ENCODE results near the gene MED25.

The MED25 gene

DNA sequence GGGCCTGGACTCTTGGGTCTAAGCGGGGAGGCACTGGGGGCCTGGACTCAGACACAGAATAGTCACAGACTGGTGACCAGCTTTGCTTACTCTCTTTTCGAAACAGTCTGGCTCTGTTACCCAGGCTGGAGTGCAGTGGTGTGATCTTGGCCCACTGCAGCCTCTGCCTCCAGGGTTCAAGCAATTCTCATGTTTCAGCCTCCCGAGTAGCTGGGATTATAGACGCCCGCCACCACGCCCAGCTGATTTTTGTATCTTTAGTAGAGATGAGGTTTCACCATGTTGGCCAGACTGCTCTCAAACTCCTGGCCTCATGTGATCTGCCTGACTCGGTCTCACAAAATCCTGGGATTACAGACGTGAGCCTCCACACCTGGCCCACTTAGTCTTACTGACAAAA, 11.1 kb downstream of the MED25 start:
- Histone ChIP-seq H3K4me3 (ENCODE audit: low read length in 2 of 2) (no peak overlapping the region), H3K27ac (ENCODE audit: low read depth in 2 of 2, low read length in 2 of 2) (no peak overlapping the region), H3K9me3 (ENCODE audit: control insufficient read depth in 2 of 2, low read length in 2 of 2) (no peaks in the 10 kb centered on the region), H3K9ac (ENCODE audit: low read depth in 1 of 2, low read length in 2 of 2) (no peak overlapping the region), H3K36me3 (ENCODE audit: control insufficient read depth in 2 of 2, insufficient read depth in 2 of 2, low read length in 2 of 2) (peaks cover 46 to 55% of the 10 kb centered on the region in 2 donors), H3K27me3 (ENCODE audit: control insufficient read depth in 2 of 2, insufficient read depth in 2 of 2, low read length in 2 of 2) (no peaks in the 10 kb centered on the region), H3K4me1 (ENCODE audit: control insufficient read depth in 2 of 2, insufficient read depth in 2 of 2, low read length in 2 of 2) (no peaks in the 10 kb centered on the region)

DNA sequence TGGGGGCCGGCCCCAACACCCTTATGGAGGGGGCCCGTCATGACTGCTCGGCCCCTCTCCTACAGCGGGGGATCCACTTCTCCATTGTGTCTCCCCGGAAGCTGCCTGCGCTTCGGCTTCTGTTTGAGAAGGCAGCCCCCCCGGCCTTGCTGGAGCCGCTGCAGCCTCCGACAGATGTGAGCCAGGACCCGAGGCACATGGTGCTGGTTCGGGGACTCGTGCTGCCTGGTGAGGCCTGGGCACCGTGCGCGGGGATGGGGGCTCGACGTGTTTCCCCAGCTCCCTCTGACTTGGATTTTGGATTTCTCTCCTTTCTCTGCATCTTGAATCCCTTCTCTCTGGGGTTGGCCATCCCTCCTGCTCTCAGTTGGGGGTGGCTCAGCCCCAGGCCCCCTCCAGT, 11.6 kb downstream of the MED25 start:
- Histone ChIP-seq H3K4me1 (ENCODE audit: control insufficient read depth in 2 of 2, insufficient read depth in 2 of 2, low read length in 2 of 2) (no peaks in the 10 kb centered on the region), H3K4me3 (ENCODE audit: low read length in 2 of 2) (no peak overlapping the region), H3K36me3 (ENCODE audit: control insufficient read depth in 2 of 2, insufficient read depth in 2 of 2, low read length in 2 of 2) (peaks cover 50 to 60% of the 10 kb centered on the region in 2 donors), H3K9me3 (ENCODE audit: control insufficient read depth in 2 of 2, low read length in 2 of 2) (no peaks in the 10 kb centered on the region), H3K27me3 (ENCODE audit: control insufficient read depth in 2 of 2, insufficient read depth in 2 of 2, low read length in 2 of 2) (no peaks in the 10 kb centered on the region), H3K9ac (ENCODE audit: low read depth in 1 of 2, low read length in 2 of 2) (no peak overlapping the region), H3K27ac (ENCODE audit: low read depth in 2 of 2, low read length in 2 of 2) (no peak overlapping the region)

DNA sequence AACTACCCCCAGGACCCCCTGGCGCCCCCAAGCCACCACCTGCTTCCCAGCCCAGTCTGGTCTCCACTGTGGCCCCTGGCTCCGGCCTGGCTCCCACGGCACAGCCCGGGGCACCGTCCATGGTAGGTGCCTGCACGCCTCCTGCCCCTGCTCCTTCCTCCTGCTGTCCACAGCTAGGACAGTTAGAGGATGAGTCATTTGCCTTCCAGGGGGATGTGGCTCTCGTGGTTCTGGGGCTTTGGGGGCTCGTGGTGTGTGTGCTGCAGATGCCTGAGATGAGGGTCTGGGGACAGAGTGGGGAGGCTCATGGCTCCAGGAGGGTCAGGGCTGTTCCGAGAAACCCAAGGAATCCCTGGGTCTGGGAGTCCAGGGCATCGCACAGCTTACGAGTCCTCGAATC, 12.7 kb downstream of the MED25 start:
- H3K4me3 ChIP-seq (ENCODE audit: low read length in 2 of 2), result no peak overlapping the region

DNA sequence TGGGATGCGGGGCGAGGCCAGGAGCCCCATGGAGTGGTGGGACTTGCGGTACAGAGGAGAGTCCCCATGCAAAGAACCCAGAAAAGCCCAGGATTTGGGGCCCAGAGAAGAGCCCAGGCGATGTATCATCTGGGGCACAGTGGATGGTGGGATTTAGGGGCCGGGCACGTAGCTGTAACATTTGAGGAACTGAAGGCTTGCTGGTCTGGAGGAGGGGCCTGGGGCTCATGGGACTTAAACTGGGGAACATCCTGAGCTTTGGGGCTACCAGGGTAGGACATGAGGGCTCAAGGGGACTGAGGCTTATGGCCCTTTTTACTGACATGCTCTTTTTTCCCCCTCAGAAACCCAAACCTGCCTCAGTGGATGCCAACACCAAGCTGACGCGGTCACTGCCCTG, 13.5 kb downstream of the MED25 start:
- no peak overlapping the region for H3K4me3 ChIP-seq (ENCODE audit: low read length in 2 of 2)
- peaks cover 58 to 68% of the 10 kb centered on the region in 2 donors for H3K36me3 ChIP-seq (ENCODE audit: control insufficient read depth in 2 of 2, insufficient read depth in 2 of 2, low read length in 2 of 2)
- no peaks in the 10 kb centered on the region for H3K27me3 ChIP-seq (ENCODE audit: control insufficient read depth in 2 of 2, insufficient read depth in 2 of 2, low read length in 2 of 2)
- H3K27ac ChIP-seq (ENCODE audit: low read depth in 2 of 2, low read length in 2 of 2), result no peak overlapping the region
- H3K9ac ChIP-seq (ENCODE audit: low read depth in 1 of 2, low read length in 2 of 2), result no peak overlapping the region
- H3K4me1 ChIP-seq (ENCODE audit: control insufficient read depth in 2 of 2, insufficient read depth in 2 of 2, low read length in 2 of 2), result no peaks in the 10 kb centered on the region
- H3K9me3 ChIP-seq (ENCODE audit: control insufficient read depth in 2 of 2, low read length in 2 of 2), result no peaks in the 10 kb centered on the region

More for the DNA sequence above, 12.7 kb downstream of the MED25 start:
- H3K9ac ChIP-seq (ENCODE audit: low read depth in 1 of 2, low read length in 2 of 2), result no peak overlapping the region
- peaks cover 59 to 67% of the 10 kb centered on the region in 2 donors for H3K36me3 ChIP-seq (ENCODE audit: control insufficient read depth in 2 of 2, insufficient read depth in 2 of 2, low read length in 2 of 2)
- H3K9me3 ChIP-seq (ENCODE audit: control insufficient read depth in 2 of 2, low read length in 2 of 2), result no peaks in the 10 kb centered on the region
- no peaks in the 10 kb centered on the region for H3K27me3 ChIP-seq (ENCODE audit: control insufficient read depth in 2 of 2, insufficient read depth in 2 of 2, low read length in 2 of 2)
- no peaks in the 10 kb centered on the region for H3K4me1 ChIP-seq (ENCODE audit: control insufficient read depth in 2 of 2, insufficient read depth in 2 of 2, low read length in 2 of 2)
- no peak overlapping the region for H3K27ac ChIP-seq (ENCODE audit: low read depth in 2 of 2, low read length in 2 of 2)

DNA sequence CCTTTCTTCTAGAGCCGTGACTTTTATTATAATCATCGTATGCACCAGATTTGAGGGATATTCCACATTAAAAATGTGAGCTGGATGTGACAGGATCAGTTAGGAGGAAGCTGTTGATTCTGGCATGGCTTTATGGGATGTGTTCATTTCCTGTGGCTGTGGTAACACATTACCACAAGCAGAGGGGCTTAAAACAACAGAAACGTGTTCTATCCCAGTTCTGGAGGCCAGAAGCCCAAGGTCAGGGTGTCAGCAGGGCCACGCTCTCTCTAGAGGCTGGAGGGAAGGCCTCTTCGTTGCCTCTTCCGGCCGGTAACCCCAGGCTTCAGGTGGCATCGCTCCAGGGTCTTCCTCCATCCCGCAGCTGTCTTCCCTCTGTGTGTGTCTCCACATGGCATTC, 14.5 kb downstream of the MED25 start:
- no peaks in the 10 kb centered on the region for H3K9me3 ChIP-seq (ENCODE audit: control insufficient read depth in 2 of 2, low read length in 2 of 2)
- H3K9ac ChIP-seq (ENCODE audit: low read depth in 1 of 2, low read length in 2 of 2), result no peak overlapping the region
- no peaks in the 10 kb centered on the region for H3K4me1 ChIP-seq (ENCODE audit: control insufficient read depth in 2 of 2, insufficient read depth in 2 of 2, low read length in 2 of 2)
- peaks cover 56 to 64% of the 10 kb centered on the region in 2 donors for H3K36me3 ChIP-seq (ENCODE audit: control insufficient read depth in 2 of 2, insufficient read depth in 2 of 2, low read length in 2 of 2)
- no peak overlapping the region for H3K27ac ChIP-seq (ENCODE audit: low read depth in 2 of 2, low read length in 2 of 2)
- no peaks in the 10 kb centered on the region for H3K27me3 ChIP-seq (ENCODE audit: control insufficient read depth in 2 of 2, insufficient read depth in 2 of 2, low read length in 2 of 2)
- no peak overlapping the region for H3K4me3 ChIP-seq (ENCODE audit: low read length in 2 of 2)

DNA sequence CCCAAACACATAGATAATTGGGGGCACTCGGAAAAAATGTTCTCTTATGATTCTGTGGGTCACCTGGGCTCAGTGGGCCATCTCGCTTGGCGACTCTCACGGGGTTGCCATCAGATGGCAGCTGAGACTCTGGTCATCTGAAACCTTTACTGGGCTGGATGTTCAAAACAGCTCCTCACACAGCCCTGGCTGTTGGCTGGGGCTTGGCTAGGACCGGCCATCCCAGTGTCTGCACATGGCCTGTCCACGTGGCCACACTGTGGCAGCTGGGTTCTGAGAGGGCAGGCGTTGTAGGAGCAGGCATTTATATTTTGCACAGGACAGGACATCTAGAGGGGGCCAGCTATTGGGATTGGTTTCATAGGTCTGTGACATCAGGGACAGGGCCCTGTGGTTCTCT, 15.5 kb downstream of the MED25 start:
- H3K9ac ChIP-seq (ENCODE audit: low read depth in 1 of 2, low read length in 2 of 2), result no peak overlapping the region
- H3K27ac ChIP-seq (ENCODE audit: low read depth in 2 of 2, low read length in 2 of 2), result no peak overlapping the region
- H3K4me3 ChIP-seq (ENCODE audit: low read length in 2 of 2), result no peak overlapping the region
- H3K9me3 ChIP-seq (ENCODE audit: control insufficient read depth in 2 of 2, low read length in 2 of 2), result no peaks in the 10 kb centered on the region
- peaks cover 63 to 68% of the 10 kb centered on the region in 2 donors for H3K36me3 ChIP-seq (ENCODE audit: control insufficient read depth in 2 of 2, insufficient read depth in 2 of 2, low read length in 2 of 2)
- no peaks in the 10 kb centered on the region for H3K4me1 ChIP-seq (ENCODE audit: control insufficient read depth in 2 of 2, insufficient read depth in 2 of 2, low read length in 2 of 2)
- no peaks in the 10 kb centered on the region for H3K27me3 ChIP-seq (ENCODE audit: control insufficient read depth in 2 of 2, insufficient read depth in 2 of 2, low read length in 2 of 2)

DNA sequence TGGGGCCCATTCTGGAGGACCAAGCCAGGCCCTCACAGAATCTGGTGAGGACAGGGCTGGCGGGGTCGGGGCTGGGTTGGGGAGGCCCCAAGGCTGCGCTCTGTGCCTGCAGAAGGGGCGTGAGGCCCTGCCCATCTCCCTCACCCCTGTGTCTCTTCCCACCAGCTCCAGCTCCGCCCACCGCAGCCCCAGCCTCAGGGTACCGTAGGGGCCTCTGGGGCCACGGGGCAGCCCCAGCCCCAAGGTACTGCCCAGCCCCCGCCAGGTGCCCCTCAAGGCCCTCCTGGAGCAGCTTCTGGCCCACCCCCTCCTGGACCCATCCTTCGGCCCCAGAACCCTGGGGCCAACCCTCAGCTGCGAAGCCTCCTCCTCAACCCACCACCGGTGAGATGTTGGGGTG, 17.5 kb downstream of the MED25 start:
- H3K36me3 ChIP-seq (ENCODE audit: control insufficient read depth in 2 of 2, insufficient read depth in 2 of 2, low read length in 2 of 2), result peaks cover 61 to 75% of the 10 kb centered on the region in 2 donors

DNA sequence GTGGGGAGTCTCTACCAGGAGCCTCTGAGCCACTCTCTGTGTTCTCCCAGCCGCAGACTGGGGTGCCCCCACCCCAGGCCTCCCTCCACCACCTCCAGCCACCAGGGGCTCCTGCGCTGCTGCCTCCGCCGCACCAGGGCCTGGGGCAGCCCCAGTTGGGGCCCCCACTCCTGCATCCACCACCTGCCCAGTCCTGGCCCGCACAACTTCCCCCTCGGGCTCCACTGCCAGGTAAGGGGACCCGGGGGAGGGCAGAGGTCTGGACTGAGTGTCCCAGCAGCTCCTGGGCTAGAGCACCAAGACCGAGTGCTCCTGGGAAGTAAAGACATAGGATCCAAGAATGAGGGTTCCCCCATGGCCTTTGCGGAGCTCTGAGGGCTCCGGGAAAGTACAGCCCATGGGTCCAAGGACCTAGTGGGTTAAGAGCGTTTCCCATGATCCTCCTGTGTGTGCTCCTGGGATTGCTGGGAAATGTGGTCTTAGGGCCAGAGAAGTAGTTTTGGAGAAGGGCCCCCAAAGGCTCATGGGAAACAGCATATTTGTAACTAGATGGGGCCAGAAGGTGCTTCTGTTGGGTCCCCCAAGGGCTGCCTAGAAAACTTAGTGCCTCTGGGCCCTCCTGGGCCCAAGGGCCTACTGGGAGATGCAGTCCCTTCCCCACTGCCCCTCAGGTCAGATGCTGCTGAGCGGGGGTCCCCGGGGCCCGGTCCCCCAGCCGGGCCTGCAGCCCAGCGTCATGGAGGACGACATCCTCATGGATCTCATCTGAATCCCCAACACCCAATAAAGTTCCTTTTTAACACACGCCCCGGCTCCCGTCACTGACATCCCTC, 18.3 kb downstream of the MED25 start:
- H3K4me3 ChIP-seq (ENCODE audit: low read length in 2 of 2), result no peak overlapping the region
- no peaks in the 10 kb centered on the region for H3K27me3 ChIP-seq (ENCODE audit: control insufficient read depth in 2 of 2, insufficient read depth in 2 of 2, low read length in 2 of 2)
- peaks cover 57 to 71% of the 10 kb centered on the region in 2 donors for H3K36me3 ChIP-seq (ENCODE audit: control insufficient read depth in 2 of 2, insufficient read depth in 2 of 2, low read length in 2 of 2)
- H3K4me1 ChIP-seq (ENCODE audit: control insufficient read depth in 2 of 2, insufficient read depth in 2 of 2, low read length in 2 of 2), result no peaks in the 10 kb centered on the region
- H3K9me3 ChIP-seq (ENCODE audit: control insufficient read depth in 2 of 2, low read length in 2 of 2), result no peaks in the 10 kb centered on the region
- no peak overlapping the region for H3K27ac ChIP-seq (ENCODE audit: low read depth in 2 of 2, low read length in 2 of 2)
- no peak overlapping the region for H3K9ac ChIP-seq (ENCODE audit: low read depth in 1 of 2, low read length in 2 of 2)

More for the DNA sequence above, 17.5 kb downstream of the MED25 start:
- H3K27ac ChIP-seq (ENCODE audit: low read depth in 2 of 2, low read length in 2 of 2), result no peak overlapping the region
- H3K4me1 ChIP-seq (ENCODE audit: control insufficient read depth in 2 of 2, insufficient read depth in 2 of 2, low read length in 2 of 2), result no peaks in the 10 kb centered on the region
- no peaks in the 10 kb centered on the region for H3K27me3 ChIP-seq (ENCODE audit: control insufficient read depth in 2 of 2, insufficient read depth in 2 of 2, low read length in 2 of 2)
- no peak overlapping the region for H3K9ac ChIP-seq (ENCODE audit: low read depth in 1 of 2, low read length in 2 of 2)
- no peaks in the 10 kb centered on the region for H3K9me3 ChIP-seq (ENCODE audit: control insufficient read depth in 2 of 2, low read length in 2 of 2)
- no peak overlapping the region for H3K4me3 ChIP-seq (ENCODE audit: low read length in 2 of 2)

DNA sequence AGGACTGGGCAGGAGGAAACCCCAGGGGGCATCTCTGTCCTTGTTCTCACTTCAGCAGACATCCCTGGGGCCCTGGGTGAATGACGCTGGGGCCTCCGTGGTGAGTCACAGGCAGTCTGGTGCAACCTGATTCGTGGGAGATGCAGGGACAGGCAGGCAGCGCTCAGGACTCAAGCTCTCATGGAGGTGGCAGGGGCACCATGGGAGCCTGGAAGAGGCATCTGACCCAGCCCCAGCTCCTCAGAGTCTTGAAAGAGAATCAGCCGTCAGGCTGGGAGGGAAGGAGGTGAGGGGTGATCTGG, 18.9 kb downstream of the MED25 start:
- Histone ChIP-seq H3K9me3 (ENCODE audit: control insufficient read depth in 2 of 2, low read length in 2 of 2) (no peaks in the 10 kb centered on the region), H3K4me1 (ENCODE audit: control insufficient read depth in 2 of 2, insufficient read depth in 2 of 2, low read length in 2 of 2) (no peaks in the 10 kb centered on the region), H3K4me3 (ENCODE audit: low read length in 2 of 2) (no peak overlapping the region), H3K36me3 (ENCODE audit: control insufficient read depth in 2 of 2, insufficient read depth in 2 of 2, low read length in 2 of 2) (peaks cover 51 to 66% of the 10 kb centered on the region in 2 donors), H3K27ac (ENCODE audit: low read depth in 2 of 2, low read length in 2 of 2) (no peak overlapping the region), H3K9ac (ENCODE audit: low read depth in 1 of 2, low read length in 2 of 2) (no peak overlapping the region), H3K27me3 (ENCODE audit: control insufficient read depth in 2 of 2, insufficient read depth in 2 of 2, low read length in 2 of 2) (no peaks in the 10 kb centered on the region)

DNA sequence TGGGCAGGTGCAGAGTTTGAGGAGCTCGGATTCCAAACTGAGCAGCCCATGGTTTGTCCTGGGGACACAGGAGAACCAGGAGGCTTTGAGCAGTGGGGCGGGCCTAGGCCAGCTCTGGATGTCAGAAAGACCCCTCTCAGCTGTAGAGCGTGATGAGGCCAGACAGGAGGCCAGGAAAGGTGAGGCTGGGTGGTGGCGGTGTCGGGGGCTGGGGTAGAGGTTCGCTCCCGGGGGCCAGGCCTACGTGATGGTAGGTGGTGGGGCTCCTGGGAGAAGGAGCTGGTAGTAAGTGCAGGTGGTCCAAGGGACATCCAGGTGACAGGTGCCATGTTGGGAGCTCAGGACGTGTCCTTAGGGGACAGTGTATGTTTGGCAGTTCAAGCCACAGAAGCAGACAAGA, 19.3 kb downstream of the MED25 start:
- no peak overlapping the region for H3K9ac ChIP-seq (ENCODE audit: low read depth in 1 of 2, low read length in 2 of 2)
- no peaks in the 10 kb centered on the region for H3K9me3 ChIP-seq (ENCODE audit: control insufficient read depth in 2 of 2, low read length in 2 of 2)
- H3K27me3 ChIP-seq (ENCODE audit: control insufficient read depth in 2 of 2, insufficient read depth in 2 of 2, low read length in 2 of 2), result no peaks in the 10 kb centered on the region
- no peak overlapping the region for H3K27ac ChIP-seq (ENCODE audit: low read depth in 2 of 2, low read length in 2 of 2)
- H3K4me1 ChIP-seq (ENCODE audit: control insufficient read depth in 2 of 2, insufficient read depth in 2 of 2, low read length in 2 of 2), result no peaks in the 10 kb centered on the region
- H3K36me3 ChIP-seq (ENCODE audit: control insufficient read depth in 2 of 2, insufficient read depth in 2 of 2, low read length in 2 of 2), result peaks cover 47 to 62% of the 10 kb centered on the region in 2 donors
- no peak overlapping the region for H3K4me3 ChIP-seq (ENCODE audit: low read length in 2 of 2)

Data from mucosa of rectum (tissue), 2 donors.